ENCODE measurements around the gene KRTAP12-3.
"Not testable (repeated sequence)": the region's sequence is repeated elsewhere in the genome, so short reads cannot be mapped to it uniquely, and the experiment has no call there.

KRTAP12-3 gene

DNA sequence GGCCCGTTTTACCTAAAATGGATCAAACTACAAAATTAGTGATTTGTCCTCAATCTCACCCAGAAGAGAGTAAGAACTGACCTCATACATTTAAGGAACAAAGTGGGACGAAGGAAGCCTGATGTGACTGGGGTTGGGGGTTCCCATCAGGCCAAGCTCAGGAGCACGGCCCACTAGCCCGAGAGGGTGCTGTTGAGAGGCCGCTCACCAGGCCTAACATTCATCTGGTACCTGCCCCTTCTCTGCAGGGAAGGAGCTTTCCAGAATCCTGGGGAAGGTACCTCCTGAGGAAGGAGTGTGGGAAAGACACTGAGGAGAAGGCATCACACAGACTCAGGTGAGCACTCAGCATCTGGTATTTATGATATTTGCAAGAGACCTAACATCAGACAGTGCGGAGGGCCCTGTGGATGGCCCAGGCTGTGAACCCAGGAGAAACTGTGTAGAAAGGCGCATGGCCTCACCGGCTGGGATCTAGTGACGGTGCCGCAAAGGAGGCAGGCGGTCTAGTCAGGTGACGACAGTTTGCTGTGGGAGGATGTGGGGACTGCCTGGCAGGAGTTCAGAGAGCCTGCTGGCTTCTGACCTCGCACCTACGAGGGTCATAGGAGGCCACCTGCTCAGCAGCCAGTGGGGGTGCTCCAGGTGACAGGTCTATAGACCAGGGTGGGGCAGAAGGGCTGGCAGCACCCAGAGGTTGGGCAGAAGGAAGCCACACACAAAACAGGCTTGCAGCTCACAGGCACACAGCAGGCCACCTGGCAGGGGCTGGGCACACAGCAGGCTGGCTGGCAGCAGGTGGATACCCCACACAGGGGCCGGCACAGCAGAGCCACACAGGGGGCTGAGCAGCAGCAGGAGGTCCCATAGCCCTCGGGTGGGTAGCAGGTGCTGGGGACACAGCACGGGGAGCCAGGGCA is 3.8 kb upstream of the KRTAP12-3 start:
- peak; percentile 5 for DNase-seq

DNA sequence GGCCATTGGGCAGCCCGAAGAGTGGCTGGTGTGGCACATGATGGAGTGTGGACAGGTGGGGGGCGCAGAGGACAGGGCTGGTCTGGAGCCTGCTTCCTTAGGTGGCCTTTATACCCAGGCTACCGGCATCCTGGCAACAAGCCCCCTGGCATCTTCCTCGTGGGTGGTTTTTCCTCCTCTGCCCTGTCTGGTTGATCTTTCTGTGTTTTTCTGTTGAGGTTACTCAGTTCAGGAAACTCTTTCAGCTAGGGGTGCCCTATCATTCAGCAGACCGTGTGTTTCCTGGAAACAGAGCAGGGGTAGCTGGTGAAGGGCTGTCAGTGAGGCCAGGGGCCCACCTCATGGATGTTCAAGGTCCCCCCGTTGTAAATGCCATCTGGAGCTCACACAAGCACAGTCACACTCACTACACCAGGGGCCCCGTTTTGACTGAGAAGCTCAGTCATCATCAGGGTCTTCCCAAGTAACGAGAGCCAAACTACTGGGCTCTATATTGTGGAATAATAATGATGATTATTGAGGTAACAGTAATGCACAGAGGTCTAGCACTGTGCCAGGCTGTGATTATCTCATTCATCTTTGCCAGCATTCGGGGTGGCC is 3.1 kb upstream of the KRTAP12-3 start, which contains the start of gene KRTAP12-4:
KRTAP12-4 (minus strand) TSS at position 84 of the 600 bp plus-strand sequence; CDS start at position 39, 45 bp downstream.
- DNase-seq: no peak

DNA sequence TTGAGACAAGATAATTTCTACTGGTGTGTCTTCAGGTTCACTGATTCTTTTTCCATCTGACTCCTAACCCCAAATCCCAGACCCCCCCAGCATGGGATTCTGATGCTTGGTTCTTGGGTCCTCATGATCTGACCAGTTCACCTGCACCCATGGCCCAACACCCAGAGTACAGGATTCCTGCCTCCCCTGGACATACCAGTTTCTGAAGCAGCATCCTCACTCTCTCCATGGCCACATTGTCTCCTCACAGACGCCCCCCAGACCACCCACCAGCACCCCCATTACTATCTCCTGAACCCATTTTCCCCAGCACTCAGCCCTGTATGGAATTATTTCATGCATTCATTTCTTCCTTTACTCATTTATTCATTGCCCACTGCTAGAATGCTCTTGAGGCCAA is 864 bp upstream of the KRTAP12-3 start:
- no peak for DNase-seq

DNA sequence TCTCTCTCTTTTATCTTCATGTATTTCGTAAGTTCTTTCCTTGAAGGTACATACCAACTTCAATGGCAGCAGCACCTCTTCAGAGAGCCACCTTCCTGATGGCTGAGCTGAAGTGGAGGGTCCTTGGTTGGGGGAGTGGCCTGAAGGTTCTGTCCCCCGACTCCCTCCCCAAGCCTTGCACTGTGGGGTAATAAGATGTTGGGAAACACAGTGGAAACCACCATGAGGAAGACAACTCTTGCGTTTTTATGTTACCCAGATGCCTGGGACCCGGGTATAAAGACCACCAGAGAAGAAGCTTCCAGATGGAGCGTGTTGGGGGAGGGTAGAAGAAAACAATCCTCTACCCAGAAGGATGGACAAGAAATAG is 794 bp downstream of the KRTAP12-3 start:
- DNase-seq: no peak

DNA sequence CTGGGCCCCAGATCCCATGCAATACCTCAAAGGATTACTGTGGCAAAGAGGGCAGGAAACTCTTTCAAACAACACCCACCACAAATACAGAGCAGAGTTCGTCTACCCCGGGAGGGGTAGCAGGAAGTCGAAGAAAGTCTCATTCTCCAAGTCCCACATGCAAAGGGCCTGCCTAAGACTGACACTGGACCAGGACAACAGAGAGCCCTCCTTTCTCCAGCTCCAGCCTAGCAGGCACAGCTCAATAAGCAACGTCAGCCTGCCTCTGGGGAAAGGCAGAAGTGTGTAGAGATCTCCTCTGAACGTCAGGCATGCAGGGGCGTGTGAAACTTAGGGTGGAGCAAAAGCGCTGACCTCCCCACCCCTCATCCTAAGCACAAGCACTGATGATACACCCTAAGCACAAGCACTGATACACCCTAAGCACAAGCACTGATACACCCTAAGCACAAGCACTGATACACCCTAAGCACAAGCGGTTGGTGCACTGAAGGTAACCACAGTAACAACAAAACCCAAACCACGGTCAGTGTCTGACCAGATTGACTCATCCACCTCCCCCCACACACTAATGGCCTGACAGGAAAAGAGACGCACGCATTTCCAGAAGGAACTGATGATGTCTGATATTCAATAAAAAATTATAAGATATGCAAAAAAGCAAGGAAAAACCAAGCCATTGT is 1.3 kb downstream of the KRTAP12-3 start:
- DNase-seq: no peak

DNA sequence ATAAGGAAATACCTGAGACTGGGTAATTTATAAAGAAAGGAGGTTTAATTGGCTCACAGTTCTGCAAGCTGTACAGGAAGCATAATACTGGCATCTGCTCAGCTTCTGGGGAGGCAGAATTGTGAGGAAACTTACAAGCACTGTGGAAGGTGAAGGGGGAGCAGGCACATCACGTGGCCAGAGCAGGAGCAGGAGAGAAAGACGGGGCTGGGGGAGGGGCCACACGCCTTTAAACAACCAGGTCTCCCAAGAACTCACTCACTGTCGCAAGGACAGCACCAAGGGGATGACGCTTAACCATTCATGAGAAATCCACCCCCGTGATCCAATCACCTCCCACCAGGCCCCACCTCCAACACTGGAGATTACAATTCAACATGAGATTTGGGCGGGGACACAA is 3.8 kb downstream of the KRTAP12-3 start:
- DNase-seq: not testable (repeated sequence)

DNA sequence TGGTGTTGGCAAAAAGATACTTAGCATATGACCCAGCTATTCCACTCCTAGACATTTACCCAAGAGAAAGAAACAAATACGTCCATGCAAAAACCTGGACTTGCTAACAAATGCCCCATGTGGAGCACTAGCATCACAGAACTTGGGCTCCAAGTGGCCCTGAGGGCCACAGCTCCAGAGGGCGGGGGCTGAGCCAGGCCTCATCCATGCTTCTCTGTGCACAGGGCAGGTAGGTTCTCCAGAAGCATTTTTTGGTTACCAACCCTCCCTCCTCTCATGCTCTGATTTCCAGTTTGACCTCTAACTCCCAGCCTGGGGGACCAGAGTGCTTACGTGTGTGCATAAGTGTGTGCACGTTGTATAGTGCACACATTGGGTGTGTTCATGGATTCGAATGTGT is 7.0 kb downstream of the KRTAP12-3 start:
- DNase-seq: no peak

DNA sequence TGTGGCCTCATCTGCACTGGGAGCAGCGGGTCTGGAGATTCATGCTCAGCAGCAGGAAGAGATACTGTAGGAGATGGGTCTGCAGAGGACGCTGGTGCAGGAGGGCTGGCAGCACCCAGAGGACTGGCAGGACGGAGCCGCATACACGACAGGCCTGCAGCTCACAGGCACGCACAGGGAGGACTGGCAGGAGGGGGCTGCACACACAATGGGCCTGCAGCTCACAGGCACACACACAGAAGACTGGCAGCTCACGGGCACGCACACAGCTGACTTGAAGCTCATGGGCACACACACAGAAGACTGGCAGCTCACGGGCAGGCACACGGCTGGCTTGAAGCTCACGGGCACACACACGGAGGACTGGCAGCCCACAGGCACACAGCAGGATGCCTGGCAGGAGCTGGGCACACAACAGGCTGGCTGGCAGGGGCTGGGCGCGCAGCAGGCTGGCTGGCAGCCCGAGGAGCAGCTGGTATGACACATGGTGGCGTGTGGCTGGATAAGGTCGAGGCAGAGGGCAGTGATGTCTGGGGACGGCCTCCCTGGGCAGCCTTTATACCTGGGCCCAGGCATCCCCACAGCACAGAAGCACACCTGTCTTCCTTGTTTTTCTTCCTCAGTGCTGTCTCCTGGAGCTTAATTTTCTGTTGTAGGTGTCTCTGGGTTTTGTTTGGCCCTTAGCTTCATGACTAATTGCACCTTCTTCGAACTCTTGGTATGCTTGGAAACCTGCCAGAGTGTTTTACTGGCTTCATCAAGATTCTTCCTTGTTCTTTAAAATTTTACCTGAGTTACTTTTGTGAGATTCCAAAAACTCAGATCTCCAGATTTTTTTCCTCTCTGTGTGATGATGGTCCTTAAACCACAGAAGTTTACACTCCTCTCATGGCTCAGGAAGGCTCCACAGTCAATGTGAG is 8.9 kb downstream of the KRTAP12-3 start, which contains the start of gene KRTAP12-2:
KRTAP12-2 (minus strand) TSS at position 527 of the 920 bp plus-strand sequence; CDS start at position 486, 41 bp downstream.
- no peak for DNase-seq

DNA sequence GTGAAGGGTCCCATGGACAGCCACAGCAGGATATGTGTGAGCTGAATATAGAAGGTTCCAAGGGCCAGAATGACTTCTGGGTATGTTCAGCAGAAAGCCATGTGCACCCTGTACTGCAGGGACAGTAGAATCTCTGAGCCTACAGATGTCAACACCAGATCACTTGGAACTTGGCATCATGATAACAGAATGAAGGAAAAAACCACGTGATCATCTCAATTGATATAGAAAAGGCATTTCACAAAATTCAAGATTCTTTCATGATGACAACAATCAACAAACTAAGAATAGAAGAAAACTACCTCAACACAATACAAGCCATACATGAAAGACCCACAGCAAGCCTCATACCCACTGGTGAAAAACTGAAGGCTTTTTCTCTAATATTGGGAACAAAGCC is 9.9 kb downstream of the KRTAP12-3 start:
- DNase-seq: no peak

DNA sequence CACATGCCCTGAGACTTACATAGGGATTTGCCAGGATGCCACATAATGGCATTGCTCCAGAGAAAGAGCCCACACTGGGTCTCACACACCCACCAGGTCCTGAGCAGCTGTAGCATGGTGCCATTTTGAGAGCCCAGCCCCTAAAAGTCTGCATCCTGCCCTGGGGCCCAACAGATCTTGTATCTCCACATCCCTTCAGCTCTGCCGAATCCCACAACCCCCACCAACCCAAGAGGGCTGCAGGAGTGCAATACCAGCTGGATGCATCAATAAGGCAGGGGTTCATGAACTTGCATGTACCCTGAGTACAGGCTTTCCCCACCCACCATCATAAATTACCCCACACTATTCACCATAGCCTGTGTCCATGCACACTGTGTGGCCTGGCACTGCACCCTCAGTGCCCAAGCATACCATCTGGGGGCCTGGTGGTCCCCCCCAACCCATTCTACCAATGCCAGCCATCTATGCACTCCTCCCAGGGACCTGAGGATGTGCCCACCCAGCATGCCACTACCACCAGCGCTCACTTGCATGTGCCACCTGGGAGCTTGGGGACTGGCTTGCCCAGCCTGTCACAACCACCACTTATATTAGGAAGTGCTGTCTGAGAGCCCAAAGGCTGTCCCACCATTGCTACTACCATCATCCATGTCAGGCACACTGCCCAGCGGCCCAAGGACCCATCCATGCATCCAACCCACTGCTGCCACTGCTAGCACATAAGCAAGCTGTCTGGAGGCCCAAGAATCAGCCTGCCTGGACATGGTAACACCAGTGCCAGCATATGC is 13.1 kb downstream of the KRTAP12-3 start:
- DNase-seq: no peak

DNA sequence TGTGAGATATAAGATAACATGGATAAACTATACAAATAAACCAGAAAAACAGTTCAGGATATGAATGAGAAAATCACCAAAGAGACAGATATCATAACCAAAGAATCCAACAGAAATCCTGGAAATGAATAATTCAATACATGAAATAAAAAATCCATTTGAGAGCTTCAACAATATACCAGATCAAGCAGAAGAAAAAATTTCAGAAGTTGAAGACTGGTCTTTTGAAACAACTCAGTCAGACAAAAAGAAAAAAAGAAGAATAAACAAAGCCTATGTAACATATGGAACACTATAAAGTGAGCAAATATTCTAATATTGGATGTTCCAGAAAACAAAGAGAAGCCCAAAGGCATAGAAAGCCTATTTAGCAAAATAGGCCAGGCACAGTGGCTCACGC is 14.2 kb downstream of the KRTAP12-3 start:
- no peak for DNase-seq

DNA sequence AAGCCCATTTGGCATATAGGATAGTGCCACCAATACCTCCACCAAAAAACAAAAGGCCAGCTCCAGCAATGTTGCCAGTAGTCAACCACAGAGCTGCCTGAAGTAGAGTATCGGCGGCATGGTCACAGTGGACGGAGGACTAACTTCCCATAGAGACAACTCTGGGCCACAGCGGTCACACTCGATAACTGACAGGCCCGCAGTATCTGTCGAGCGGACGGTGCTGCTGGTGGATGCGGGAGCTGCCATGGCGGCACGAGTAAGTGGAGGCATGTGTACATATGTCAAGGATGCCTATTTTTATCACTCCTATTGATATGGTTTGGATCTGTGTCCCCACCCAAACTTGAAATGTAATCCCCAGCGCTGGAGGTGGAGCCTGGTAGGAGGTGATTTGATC is 20.1 kb downstream of the KRTAP12-3 start:
- no peak for DNase-seq

DNA sequence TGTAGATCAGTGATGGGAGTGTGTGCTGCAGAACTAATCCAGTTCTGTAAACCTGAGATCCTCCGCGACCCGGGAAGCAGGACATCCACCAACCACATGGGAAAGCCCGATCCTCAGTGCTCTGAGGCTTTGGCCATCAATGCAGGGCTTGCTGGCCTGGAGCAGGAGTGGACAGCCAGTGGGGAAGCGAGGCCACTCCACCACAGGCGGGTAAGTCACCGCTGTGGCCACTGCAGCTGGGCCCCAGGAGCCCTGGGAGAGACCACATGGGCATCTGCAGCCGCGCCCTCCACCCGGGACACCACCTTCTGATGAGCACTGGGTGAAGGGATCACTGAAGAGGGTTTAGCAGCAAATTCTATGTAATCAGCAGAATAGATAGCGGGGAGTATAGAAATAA is 23.4 kb downstream of the KRTAP12-3 start:
- DNase-seq: no peak

DNA sequence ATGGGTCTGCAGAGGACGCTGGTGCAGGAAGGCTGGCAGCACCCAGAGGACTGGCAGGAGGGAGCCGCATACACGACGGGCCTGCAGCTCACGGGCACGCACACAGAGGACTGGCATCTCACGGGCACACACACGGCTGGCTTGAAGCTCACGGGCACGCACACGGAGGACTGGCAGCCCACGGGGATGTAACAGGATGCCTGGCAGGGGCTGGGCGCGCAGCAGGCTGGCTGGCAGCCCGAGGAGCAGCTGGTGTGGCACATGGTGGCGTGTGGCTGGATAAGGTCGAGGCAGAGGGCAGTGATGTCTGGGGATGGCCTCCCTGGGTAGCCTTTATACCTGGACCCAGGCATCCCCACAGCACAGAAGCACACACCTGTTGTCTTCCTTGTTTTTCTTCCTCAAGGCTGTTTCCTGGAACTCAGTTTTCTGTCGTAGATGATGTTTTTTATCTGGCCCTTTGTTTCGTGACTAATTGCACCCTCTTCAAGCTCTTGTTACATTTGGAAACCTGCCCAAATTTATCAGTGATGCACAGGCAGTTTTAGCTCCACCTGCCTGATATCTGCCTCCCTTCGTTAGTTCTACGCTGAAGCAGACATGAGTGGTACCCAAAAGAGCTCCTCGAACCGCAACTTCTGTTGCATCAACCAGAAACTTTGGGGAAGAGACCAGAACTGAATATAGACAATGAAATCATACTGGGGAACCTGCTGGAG is 24.3 kb downstream of the KRTAP12-3 start, which contains the start of gene KRTAP12-1:
KRTAP12-1 (minus strand) TSS at position 303 of the 719 bp plus-strand sequence; CDS start at position 263, 40 bp downstream.
- DNase-seq: peak; percentile 33

DNA sequence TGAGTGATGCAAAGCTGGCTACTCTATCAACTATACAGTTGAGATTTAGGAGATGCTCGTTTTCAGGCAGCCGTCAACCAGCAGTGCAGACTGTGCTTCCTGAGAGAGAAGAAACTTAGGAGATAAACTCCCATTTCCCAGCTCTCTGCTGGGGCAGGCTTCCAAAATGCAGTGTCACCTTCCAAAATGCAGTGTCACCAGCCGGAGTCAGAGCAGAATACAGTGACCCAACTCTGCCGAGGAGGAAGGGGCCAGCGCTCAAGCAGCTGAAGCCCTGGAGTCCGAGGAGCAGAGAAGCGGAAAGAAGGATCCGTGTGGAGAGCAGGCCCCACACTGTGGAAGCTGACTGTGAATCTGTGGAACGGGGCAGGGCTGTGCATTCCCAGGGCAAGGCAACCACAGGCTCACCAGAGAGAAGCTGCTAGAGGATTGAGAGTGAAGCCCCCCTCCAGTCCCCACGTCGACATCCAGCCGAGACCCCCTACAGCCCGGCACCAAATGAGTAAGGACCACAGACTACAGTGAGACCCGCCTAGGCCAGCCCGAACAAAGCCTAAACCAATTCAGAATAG is 24.9 kb downstream of the KRTAP12-3 start:
- no peak for DNase-seq

DNA sequence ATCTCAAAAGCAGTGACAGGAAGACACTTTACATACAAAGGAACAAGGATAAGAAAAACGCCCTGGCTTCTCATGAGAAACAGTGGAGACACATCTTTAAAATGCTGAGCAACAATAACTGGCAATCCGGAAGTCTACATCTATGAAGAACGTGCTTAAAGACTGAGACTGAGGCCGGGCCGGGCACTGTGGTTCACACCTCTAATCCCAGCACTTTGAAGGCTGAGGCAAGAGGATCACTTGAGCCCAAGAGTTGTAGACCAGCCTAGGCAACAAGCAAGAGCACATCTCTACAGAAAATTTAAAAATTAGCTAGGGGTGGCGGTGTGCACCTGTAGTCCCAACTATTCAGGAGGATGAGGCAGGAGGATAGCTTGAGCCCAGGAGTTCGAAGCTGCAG is 26.3 kb downstream of the KRTAP12-3 start:
- no peak for DNase-seq

DNA sequence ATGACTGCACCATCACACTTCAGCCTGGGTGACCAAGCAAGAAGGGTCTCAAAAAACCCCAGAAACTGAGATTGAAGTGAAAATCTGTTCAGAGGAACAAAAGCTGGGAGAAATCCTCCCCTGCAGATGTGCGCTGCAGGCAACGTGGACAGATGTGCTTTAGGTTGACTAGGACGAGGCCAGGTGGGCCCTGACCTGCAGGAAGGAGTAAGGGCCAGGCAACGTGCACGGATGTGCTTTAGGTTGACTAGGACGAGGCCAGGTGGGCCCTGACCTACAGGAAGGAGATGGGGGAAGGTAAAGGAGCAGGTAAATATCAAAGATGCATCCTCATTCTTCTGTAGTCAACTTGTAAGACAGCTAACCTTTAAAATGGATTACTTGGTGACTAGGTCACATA is 26.8 kb downstream of the KRTAP12-3 start:
- DNase-seq: no peak

DNA sequence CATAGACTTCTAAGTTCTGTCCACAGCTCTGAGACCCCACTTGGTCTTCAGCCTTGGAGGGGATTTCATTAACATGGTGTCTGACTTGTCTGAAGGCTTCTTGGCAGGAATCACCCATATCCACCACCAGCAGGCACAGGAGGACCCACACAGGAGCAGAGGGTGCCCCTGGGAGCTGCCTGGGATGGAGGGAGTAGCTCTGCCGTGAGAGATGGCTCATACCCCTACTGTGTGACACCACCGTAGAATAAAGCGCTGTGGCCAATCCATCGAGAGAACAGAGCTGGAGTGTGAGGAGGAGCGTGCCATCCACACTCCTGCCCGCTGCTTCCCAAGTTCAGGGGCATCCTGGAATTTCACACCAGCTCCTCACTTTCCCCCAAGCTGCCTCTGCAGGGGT is 27.3 kb downstream of the KRTAP12-3 start:
- not testable (repeated sequence) for DNase-seq

DNA sequence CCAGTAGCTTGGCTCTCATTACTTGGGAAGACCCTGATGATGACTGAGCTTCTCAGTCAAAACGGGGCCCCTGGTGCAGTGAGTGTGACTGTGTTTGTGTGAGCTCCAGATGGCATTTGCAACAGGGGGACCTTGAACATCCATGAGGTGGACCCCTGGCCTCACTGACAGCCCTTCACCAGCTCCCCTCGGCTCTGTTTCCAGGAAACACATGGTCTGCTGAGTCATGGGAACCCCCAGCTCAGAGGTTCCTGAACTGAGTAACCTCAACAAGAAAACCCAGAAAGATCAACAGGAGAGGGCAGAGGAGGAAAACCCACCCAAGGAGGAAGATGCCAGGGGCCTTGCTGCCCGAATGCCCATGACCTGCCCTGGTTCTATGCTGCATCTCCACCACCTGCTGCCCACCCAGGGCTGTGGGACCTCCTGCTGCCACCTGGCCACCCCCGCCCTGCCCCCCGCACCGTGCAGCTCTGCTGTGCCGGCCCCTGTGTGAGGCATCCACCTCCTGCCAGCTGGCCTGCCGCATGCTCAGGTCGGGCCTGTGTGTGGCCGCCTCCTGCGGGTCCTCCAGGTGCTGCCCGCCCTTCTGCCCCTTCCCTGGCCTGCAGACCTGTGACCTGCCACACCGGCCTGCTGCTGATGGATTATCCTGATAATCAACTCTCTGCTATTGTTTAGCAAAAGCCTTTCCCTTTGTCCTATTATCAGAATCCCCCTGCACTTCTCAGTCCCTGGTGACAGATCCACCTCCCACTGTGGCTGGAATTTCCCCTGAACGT is 28.5 kb downstream of the KRTAP12-3 start:
- DNase-seq: no peak

Data from SHP77 treated with DMSO at 0.1 percent for 48 hours (cell line).